HEK293T (cell line): ENCODE results near the gene PLA2G2A.

ENCODE experiments used
- CTCF ChIA-PET: fragments of 350-600 bp; formaldehyde crosslinking; extraction: SDS; loops from one replicate; lab custom pipeline; 2021; ENCODE audit warnings: antibody characterized with exemption, inconsistent platforms; lab: Yijun Ruan, JAX
- POLR2A ChIA-PET: fragments of 350-600 bp; formaldehyde crosslinking; extraction: SDS; loops from one replicate; lab custom pipeline; 2020; ENCODE audit warnings: antibody characterized with exemption, inconsistent platforms; lab: Yijun Ruan, JAX
- DNase-seq: peaks from one replicate; pipeline ENCODE4 v3.0.0; 2012; ENCODE audit warnings: mixed read lengths; ENCODE audit errors: extremely low spot score
- ARNT ChIP-seq: fragments of 450-650 bp; IDR thresholded peaks from 2 replicates; pipeline ENCODE4 v1.6.1; 2017; ENCODE audit warnings: mild to moderate bottlenecking
- BHLHE40 ChIP-seq: fragments of 450-650 bp; IDR thresholded peaks from 2 replicates; pipeline ENCODE4 v1.6.1; 2016; ENCODE audit warnings: mild to moderate bottlenecking, moderate library complexity, borderline replicate concordance
- CTBP1 ChIP-seq: fragments of 450-650 bp; IDR thresholded peaks from 2 replicates; pipeline ENCODE4 v1.6.1; 2016; ENCODE audit warnings: borderline replicate concordance
- ELF4 ChIP-seq: fragments of 450-650 bp; IDR thresholded peaks from 2 replicates; pipeline ENCODE4 v1.6.1; 2017; ENCODE audit warnings: antibody characterized with exemption
- FOXA1 ChIP-seq: fragments of 450-650 bp; IDR thresholded peaks from 2 replicates; pipeline ENCODE4 v1.6.1; 2016; ENCODE audit warnings: mild to moderate bottlenecking
- FOXK2 ChIP-seq: fragments of 450-650 bp; IDR thresholded peaks from 2 replicates; pipeline ENCODE4 v1.6.1; 2016; ENCODE audit warnings: mild to moderate bottlenecking
- FOXM1 ChIP-seq: fragments of 450-650 bp; IDR thresholded peaks from 2 replicates; pipeline ENCODE4 v1.6.1; 2017; ENCODE audit warnings: mild to moderate bottlenecking, borderline replicate concordance
- HDGF ChIP-seq: fragments of 450-650 bp; IDR thresholded peaks from 2 replicates; pipeline ENCODE4 v1.6.1; 2017; ENCODE audit warnings: antibody characterized with exemption, borderline replicate concordance
- L3MBTL2 ChIP-seq: fragments of 450-650 bp; conservative IDR thresholded peaks from 2 replicates; pipeline ENCODE4 v1.6.1; 2016; ENCODE audit warnings: mild to moderate bottlenecking
- LEF1 ChIP-seq: fragments of 450-650 bp; IDR thresholded peaks from 2 replicates; pipeline ENCODE4 v1.6.1; 2017; ENCODE audit warnings: mild to moderate bottlenecking, borderline replicate concordance
- NFRKB ChIP-seq: fragments of 450-650 bp; IDR thresholded peaks from 2 replicates; pipeline ENCODE4 v1.6.1; 2016; ENCODE audit warnings: mild to moderate bottlenecking, moderate library complexity
- SP1 ChIP-seq: fragments of 450-650 bp; IDR thresholded peaks from 2 replicates; pipeline ENCODE4 v1.6.1; 2017
- SUZ12 ChIP-seq: fragments of 450-650 bp; IDR thresholded peaks from 2 replicates; pipeline ENCODE4 v1.6.1; 2016; ENCODE audit warnings: mild to moderate bottlenecking
- TARDBP ChIP-seq: fragments of 450-650 bp; IDR thresholded peaks from 2 replicates; pipeline ENCODE4 v1.6.1; 2016
- ZNF384 ChIP-seq: fragments of 450-650 bp; IDR thresholded peaks from 2 replicates; pipeline ENCODE4 v1.6.1; 2016
- TF ChIP-seq, protein P1 (sequence below): fragments of 450-650 bp; IDR thresholded peaks from 2 replicates; pipeline ENCODE4 v1.6.1; 2016

PLA2G2A gene

DNA sequence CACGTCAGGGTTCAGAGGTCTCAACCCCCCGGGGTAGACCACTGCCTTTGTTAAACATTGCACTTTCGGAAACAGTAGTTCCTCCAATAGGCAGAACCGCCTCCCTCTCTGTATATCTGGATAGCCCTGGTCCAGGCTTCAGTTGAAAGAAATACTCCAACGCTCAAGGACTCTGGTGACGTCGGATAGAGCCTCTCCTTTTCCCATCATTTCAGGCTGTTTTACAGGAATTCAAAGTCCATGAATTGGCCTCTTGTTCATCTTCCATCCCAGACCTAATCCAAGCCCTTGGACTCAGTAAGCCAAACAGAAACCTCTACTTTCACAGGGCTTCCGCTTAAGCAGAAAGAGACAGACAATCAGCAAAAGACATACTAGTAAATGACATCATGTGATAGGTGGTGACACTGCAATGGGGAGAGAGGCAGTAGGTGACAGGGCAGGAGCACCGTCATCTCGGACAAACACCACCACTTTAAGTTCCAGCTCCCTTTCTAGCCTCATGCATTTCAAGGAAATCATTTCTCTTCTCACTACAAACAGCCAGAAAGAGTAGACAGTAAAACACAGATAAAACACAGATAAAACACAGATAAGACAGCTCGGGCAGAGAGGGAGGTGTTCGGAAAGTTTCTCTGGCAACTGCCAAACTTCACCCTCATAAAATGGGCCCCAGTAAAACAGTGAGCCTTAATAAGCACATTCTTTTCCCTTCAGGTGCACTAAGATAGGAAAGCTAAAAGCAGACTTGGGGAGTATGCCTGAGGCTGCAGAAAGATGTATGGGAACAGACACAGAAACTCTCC, 2.3 kb upstream of the PLA2G2A start:
- CTCF ChIA-PET: no interaction called here
- no peak for TF ChIP-seq NFRKB
- TF ChIP-seq ARNT: no peak
- TF ChIP-seq SP1: no peak
- no peak for TF ChIP-seq BHLHE40
- TF ChIP-seq LEF1: no peak
- no peak for TF ChIP-seq ZNF384
- TF ChIP-seq L3MBTL2: no peak
- no peak for TF ChIP-seq FOXA1
- TF ChIP-seq SUZ12: no peak
- POLR2A ChIA-PET: no interaction called here
- DNase-seq: no peak

DNA sequence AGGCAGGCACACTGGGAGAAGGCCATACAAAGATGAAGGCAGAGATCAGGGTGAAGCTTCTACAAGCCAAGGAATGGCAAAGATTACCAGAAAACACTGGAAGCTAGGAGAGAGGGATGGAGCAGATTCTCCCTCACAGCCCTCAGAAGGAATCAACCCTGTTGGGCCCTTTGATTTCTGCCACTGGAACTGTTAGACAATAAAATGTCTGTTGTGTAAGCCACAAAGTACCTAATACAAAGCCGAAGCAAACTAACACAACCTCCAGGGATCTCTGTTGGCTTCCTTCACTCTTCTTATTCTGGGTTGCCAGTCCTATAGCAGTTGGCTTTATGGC, 1.7 kb upstream of the PLA2G2A start:
- TF ChIP-seq SUZ12 (no peak), FOXM1 (no peak), ARNT (no peak), FOXA1 (no peak), HDGF (no peak)
- TF ChIP-seq, protein P1, sequence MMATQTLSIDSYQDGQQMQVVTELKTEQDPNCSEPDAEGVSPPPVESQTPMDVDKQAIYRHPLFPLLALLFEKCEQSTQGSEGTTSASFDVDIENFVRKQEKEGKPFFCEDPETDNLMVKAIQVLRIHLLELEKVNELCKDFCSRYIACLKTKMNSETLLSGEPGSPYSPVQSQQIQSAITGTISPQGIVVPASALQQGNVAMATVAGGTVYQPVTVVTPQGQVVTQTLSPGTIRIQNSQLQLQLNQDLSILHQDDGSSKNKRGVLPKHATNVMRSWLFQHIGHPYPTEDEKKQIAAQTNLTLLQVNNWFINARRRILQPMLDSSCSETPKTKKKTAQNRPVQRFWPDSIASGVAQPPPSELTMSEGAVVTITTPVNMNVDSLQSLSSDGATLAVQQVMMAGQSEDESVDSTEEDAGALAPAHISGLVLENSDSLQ: no peak
- CTCF ChIA-PET: no interaction called here
- POLR2A ChIA-PET: no interaction called here
- no peak for DNase-seq

DNA sequence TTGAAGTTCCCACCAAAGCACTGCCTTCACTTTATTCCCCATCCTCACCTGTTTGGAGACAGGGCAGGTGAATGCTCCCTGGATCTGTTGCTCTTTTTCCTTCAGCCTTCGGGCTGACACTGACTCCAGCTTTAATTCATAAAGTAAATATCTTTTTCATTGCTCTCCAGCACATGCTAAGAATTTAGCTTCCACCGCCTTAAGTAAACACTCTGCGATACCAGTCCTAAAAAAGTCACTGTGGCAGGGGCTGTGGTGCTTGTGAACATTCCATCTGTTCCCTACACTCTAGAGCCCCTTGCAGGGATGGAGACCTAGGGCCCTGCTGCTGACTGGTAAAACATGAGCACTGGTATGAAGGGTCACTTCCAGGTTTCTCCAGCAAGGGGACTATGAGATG, 896 bp upstream of the PLA2G2A start:
- ChIA-PET CTCF (interaction anchor here (0.6 kb wide), 1 partner anchor 152 kb away, joined by 4 read pairs; no protein-coding TSS in a partner anchor), POLR2A (no interaction called here)
- TF ChIP-seq FOXM1: no peak
- no peak for TF ChIP-seq CTBP1
- no peak for TF ChIP-seq NFRKB
- no peak for TF ChIP-seq BHLHE40
- no peak for TF ChIP-seq FOXK2
- TF ChIP-seq HDGF: no peak
- no peak for TF ChIP-seq ZNF384
- TF ChIP-seq SUZ12: no peak
- TF ChIP-seq, protein P1: no peak
- TF ChIP-seq L3MBTL2: no peak
- no peak for TF ChIP-seq LEF1
- TF ChIP-seq ELF4: no peak

DNA sequence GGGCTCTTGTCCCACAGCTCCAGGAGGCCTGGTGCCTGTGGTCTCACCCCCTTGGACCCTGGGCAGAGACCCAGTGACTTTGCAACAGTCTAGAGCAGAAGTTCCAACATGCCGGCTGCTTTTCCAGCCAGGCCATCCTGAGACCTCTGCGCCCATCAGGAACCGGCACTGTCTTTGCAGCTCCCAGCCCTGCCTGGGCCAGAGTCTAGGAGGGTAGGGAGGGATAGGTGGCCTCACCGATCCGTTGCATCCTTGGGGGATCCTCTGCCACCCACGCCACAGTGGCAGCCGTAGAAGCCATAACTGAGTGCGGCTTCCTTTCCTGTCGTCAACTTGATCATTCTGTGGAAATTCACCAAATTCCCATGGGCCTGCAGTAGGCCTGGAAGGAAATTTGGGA, 1.3 kb downstream of the PLA2G2A start:
- ChIA-PET POLR2A (no interaction called here), CTCF (interaction anchor here (0.5 kb wide), 1 partner anchor 101 kb away, joined by 3 read pairs; no protein-coding TSS in a partner anchor)
- no peak for DNase-seq
- TF ChIP-seq FOXM1: no peak
- TF ChIP-seq FOXA1: no peak
- TF ChIP-seq ZNF384: no peak
- TF ChIP-seq ARNT: no peak
- TF ChIP-seq HDGF: no peak
- TF ChIP-seq BHLHE40: no peak
- no peak for TF ChIP-seq CTBP1
- no peak for TF ChIP-seq SUZ12
- TF ChIP-seq TARDBP: no peak
- TF ChIP-seq NFRKB: no peak
- TF ChIP-seq SP1: no peak
- no peak for TF ChIP-seq ELF4
- TF ChIP-seq L3MBTL2: no peak
- no peak for TF ChIP-seq FOXK2

More for the DNA sequence above, 896 bp upstream of the PLA2G2A start:
- no peak for DNase-seq

DNA sequence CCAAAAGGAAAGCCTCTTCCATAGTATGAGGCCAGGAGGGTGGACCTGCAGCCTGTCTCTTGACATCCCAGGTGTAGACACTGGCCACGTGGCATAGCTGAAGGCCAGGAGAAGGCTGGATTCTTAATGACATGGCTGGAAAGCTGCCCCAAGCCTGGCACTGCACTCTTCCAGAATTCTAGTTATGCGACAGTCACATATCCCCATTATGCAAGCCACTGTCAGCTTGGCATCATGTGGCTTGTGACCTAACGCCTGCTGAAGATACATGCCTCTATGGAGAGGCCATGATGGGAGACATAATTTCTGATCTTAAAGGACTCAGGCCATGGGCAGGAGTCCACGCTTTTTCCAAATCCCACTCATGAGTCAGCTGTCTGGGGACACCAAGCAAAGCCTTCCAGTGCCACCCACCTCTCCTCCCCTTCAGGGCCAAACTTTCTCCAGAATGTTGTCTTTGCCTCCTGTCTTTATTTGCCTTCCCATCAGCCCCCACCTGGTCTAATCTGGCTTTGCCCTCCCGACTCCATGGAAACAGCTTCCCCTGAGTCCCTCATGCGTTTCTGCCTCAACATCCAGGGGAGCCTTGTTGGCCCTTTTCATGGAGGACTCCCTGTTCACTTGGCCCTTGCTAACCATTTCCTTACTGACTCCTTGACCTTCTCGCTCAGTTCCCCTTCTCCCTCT, 3.0 kb downstream of the PLA2G2A start:
- TF ChIP-seq ARNT (no peak), FOXK2 (no peak), SP1 (no peak), L3MBTL2 (no peak), FOXA1 (no peak)
- TF ChIP-seq, protein P1: no peak
- CTCF ChIA-PET: interaction anchor here (1.4 kb wide), 1 partner anchor 175 kb away, joined by 3 read pairs; no protein-coding TSS in a partner anchor
- POLR2A ChIA-PET: no interaction called here
- DNase-seq: no peak

DNA sequence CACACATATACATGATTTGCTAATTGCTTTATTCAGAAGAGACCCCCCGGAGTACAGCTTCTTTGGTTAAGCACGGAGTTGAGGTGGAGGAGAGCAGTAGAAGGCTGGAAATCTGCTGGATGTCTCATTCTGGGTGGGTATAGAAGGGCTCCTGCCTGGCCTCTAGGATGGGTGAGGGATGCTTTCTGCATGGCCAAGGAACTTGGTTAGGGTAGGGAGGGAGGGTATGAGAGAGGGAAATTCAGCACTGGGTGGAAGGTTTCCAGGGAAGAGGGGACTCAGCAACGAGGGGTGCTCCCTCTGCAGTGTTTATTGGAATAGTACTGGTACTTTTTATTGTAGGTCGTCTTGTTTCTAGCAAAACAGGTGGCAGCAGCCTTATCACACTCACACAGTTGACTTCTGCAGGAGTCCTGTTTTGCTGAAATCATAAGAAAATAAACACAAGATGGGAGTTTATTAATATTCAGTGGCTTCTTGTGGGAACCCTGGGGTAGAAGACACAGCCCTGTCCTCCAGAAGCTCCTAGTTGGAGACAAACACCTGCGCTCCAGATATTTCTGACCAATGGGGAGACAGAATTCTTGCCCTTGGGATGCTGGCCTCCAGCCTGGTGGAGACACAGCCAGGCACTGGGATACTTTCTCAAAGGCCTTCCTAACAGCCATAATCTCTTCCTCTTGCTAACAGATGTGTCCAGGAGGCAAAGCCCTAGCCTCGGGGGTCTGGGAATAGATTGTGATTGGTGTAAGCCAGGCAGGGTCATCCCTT, 3.8 kb downstream of the PLA2G2A start:
- ChIA-PET POLR2A (no interaction called here), CTCF (interaction anchor here (0.6 to 1.4 kb wide), 12 partner anchors 12 to 259 kb away, joined by 3 to 11 read pairs (median 4); no protein-coding TSS in a partner anchor)
- DNase-seq: no peak
- TF ChIP-seq SP1 (no peak), ELF4 (no peak), LEF1 (no peak)
